CD4-positive, alpha-beta memory T cell (primary cell): ENCODE data around the gene FCHO2. TPM values are rescaled to one million over a fixed set of nuclear protein-coding genes. Genes with fewer than 3 reads are reported as not detected.

Experiments
- CTCF ChIA-PET: fragments of 350-600 bp; sonication (Branson Sonifier 250); formaldehyde crosslinking; loops from one replicate; lab custom pipeline; 2021; ENCODE audit warnings: inconsistent platforms; ENCODE audit not compliant: partially characterized antibody; lab: Charles Lee
- POLR2A ChIA-PET: fragments of 350-600 bp; sonication (Branson Sonifier 250); formaldehyde crosslinking; loops from one replicate; lab custom pipeline; 2021; ENCODE audit not compliant: partially characterized antibody; lab: Charles Lee
- DNase-seq, 5 donors: peaks; one replicate each; pipeline versions ENCODE4 v3.0.0 to v3.0.0-alpha.2; 2020 to 2022; ENCODE audit warnings: mixed read lengths in 1 of 5
- H3K27ac ChIP-seq: one replicate; pipeline ENCODE4 v1.7.0; 2013; ENCODE audit warnings: low read depth, low read length
- H3K27me3 ChIP-seq: 2 replicates; pipeline ENCODE4 v1.7.0; 2013; ENCODE audit warnings: mild to moderate bottlenecking, low read length, moderate library complexity; ENCODE audit not compliant: insufficient read depth
- H3K36me3 ChIP-seq: 2 replicates; pipeline ENCODE4 v1.7.0; 2013; ENCODE audit warnings: mild to moderate bottlenecking, low read length, moderate library complexity; ENCODE audit not compliant: insufficient read depth
- H3K4me1 ChIP-seq: 2 replicates; pipeline ENCODE4 v1.7.0; 2013; ENCODE audit warnings: mild to moderate bottlenecking, low read length, moderate library complexity; ENCODE audit not compliant: insufficient read depth
- H3K4me3 ChIP-seq, 2 donors: one replicate each; pipeline ENCODE4 v1.7.0; 2013; ENCODE audit warnings: low read length in 2 of 2, mild to moderate bottlenecking in 1 of 2
- H3K9me3 ChIP-seq, 2 donors: one replicate each; pipeline ENCODE4 v1.7.0; 2013; ENCODE audit warnings: low read length in 2 of 2, control low read depth in 1 of 2; ENCODE audit not compliant: control insufficient read depth in 1 of 2
- H3K27ac Mint-ChIP-seq, 7 donors: one replicate each; pipeline ENCODE4 v1.8.0; 2020 to 2021; ENCODE audit warnings: mixed read lengths in 7 of 7, mild to moderate bottlenecking in 6 of 7, inconsistent platforms in 3 of 7, moderate library complexity in 3 of 7
- H3K27me3 Mint-ChIP-seq, 2 donors: one replicate each; pipeline ENCODE4 v1.8.0; 2020 to 2021; ENCODE audit warnings: mixed read lengths in 2 of 2
- H3K36me3 Mint-ChIP-seq, 2 donors: one replicate each; pipeline ENCODE4 v1.8.0; 2020 to 2021; ENCODE audit warnings: mixed read lengths in 2 of 2, inconsistent platforms in 1 of 2, mild to moderate bottlenecking in 1 of 2
- H3K4me1 Mint-ChIP-seq, 4 donors: one replicate each; pipeline ENCODE4 v1.8.0; 2020 to 2021; ENCODE audit warnings: mixed read lengths in 4 of 4, mild to moderate bottlenecking in 1 of 4
- H3K4me3 Mint-ChIP-seq, 8 donors: one replicate each; pipeline ENCODE4 v1.8.0; 2020 to 2021; ENCODE audit warnings: mixed read lengths in 8 of 8, mild to moderate bottlenecking in 7 of 8, moderate library complexity in 6 of 8, inconsistent platforms in 3 of 8
- H3K9me3 Mint-ChIP-seq, 8 donors: one replicate each; pipeline ENCODE4 v1.8.0; 2020 to 2021; ENCODE audit warnings: mixed read lengths in 8 of 8, mild to moderate bottlenecking in 5 of 8, inconsistent platforms in 3 of 8, moderate library complexity in 1 of 8
- intact Hi-C: fragments of 100-400 bp; cut with micrococcal nuclease; formaldehyde crosslinking; loops from one replicate; pipeline ENCODE4 v1.15.1; 2023
- polyA plus RNA-seq, 2 donors: library from polyadenylated mRNA; unstranded; fragments of 300-500 nt; fragmentation: Illumina TruSeq; gene quantifications; one replicate each; pipeline ENCODE4 v1.2.3, GENCODE V29; 2021
- total RNA-seq, 2 experiments: library from RNA; stranded (reverse); gene quantifications; one replicate each; pipeline ENCODE4 v1.2.3, GENCODE V29; 2021

FCHO2 gene
- total and polyA plus RNA-seq, 4 experiments from 2014 or later: 1.4 to 6.3 (median 4.3) TPM

GRCh38 chr5:73094415-73094814 lies 138.6 kb downstream of the FCHO2 start:
- Histone ChIP-seq H3K9me3 (no peaks in the 10 kb centered on the region), H3K27ac (no peak overlapping the region), H3K4me1 (no peaks in the 10 kb centered on the region), H3K4me3 (no peak overlapping the region), H3K27me3 (no peaks in the 10 kb centered on the region), H3K36me3 (no peaks in the 10 kb centered on the region)
- H3K9me3 Mint-ChIP-seq: peaks cover 0 to 10% (median 0%) of the 10 kb centered on the region in 8 donors
- no peaks in the 10 kb centered on the region for H3K27me3 Mint-ChIP-seq
- ChIA-PET POLR2A (no interaction called here), CTCF (interaction anchor here (1.5 kb wide), 1 partner anchor 11 kb away, joined by 5 read pairs; no protein-coding TSS in a partner anchor)
- DNase-seq: no peak
- H3K36me3 Mint-ChIP-seq: peaks cover 0 to 3% of the 10 kb centered on the region in 2 donors
- no peak overlapping the region for H3K27ac Mint-ChIP-seq
- no peak overlapping the region for H3K4me3 Mint-ChIP-seq
- H3K4me1 Mint-ChIP-seq: peaks cover 0 to 1% (median 0%) of the 10 kb centered on the region in 4 donors
- intact Hi-C loops: no loop called here

DNA sequence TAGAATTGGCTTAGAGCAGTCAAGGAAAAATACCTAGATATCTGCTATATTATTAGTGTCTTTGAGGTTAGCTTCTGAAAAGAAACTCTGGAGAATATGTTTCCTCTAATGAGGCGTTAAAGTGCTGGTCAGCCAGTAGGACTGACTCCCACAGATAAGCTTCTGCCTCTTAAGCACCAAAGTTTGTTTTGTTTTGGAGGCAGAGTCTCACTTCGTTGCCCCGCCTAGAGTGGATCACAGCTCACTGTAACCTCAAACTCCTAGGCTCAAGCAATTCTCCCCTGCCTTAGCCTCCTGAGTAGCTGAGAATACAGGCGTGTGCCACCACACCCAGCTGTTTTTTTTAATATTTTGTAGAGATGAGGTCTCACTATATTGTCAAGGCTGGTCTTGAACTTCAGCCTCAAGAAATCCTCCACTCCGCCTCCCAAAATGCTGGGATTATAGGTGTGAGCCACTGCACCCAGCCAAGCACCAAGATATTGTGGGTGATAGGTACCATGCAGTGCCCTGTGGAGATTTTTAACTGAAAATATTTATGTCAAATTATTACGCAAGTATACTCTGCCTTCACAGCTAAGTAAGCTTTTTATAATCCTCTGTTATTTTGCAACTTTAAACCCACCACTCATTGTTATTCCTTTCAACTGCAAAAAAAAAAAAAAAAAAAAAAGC lies 139.9 kb downstream of the FCHO2 start:
- H3K36me3 ChIP-seq: no peaks in the 10 kb centered on the region
- Mint-ChIP-seq H3K36me3 (peaks cover 0 to 3% of the 10 kb centered on the region in 2 donors), H3K4me1 (peaks cover 0 to 1% (median 0%) of the 10 kb centered on the region in 4 donors), H3K4me3 (no peak overlapping the region), H3K9me3 (peaks cover 0 to 10% (median 0%) of the 10 kb centered on the region in 8 donors), H3K27ac (no peak overlapping the region), H3K27me3 (peaks cover 2 to 3% of the 10 kb centered on the region in 2 donors)
- DNase-seq: no peak
- intact Hi-C loops: no loop called here
- H3K4me3 ChIP-seq: no peak overlapping the region
- no peak overlapping the region for H3K27ac ChIP-seq
- ChIA-PET CTCF (interaction anchor here (1.5 kb wide), 1 partner anchor 12 kb away, joined by 5 read pairs; no protein-coding TSS in a partner anchor), POLR2A (no interaction called here)
- H3K4me1 ChIP-seq: no peaks in the 10 kb centered on the region
- H3K9me3 ChIP-seq: no peaks in the 10 kb centered on the region
- no peaks in the 10 kb centered on the region for H3K27me3 ChIP-seq

GRCh38 chr5:73096239-73096575 lies 140.4 kb downstream of the FCHO2 start:
- peaks cover 0 to 10% (median 0%) of the 10 kb centered on the region in 8 donors for H3K9me3 Mint-ChIP-seq
- no peak overlapping the region for H3K27ac ChIP-seq
- H3K4me1 Mint-ChIP-seq: peaks cover 0 to 1% (median 0%) of the 10 kb centered on the region in 4 donors
- H3K9me3 ChIP-seq: no peaks in the 10 kb centered on the region
- no peak for DNase-seq
- H3K4me3 ChIP-seq: no peak overlapping the region
- intact Hi-C loops: no loop called here
- H3K4me1 ChIP-seq: no peaks in the 10 kb centered on the region
- peak overlapping the region in 1 of 7 donors; percentile 11 for H3K27ac Mint-ChIP-seq
- no peaks in the 10 kb centered on the region for H3K36me3 ChIP-seq
- H3K36me3 Mint-ChIP-seq: peaks cover 0 to 3% of the 10 kb centered on the region in 2 donors
- CTCF ChIA-PET: no interaction called here
- H3K27me3 Mint-ChIP-seq: peaks cover 2 to 3% of the 10 kb centered on the region in 2 donors
- H3K27me3 ChIP-seq: no peaks in the 10 kb centered on the region
- H3K4me3 Mint-ChIP-seq: no peak overlapping the region
- POLR2A ChIA-PET: no interaction called here

DNA sequence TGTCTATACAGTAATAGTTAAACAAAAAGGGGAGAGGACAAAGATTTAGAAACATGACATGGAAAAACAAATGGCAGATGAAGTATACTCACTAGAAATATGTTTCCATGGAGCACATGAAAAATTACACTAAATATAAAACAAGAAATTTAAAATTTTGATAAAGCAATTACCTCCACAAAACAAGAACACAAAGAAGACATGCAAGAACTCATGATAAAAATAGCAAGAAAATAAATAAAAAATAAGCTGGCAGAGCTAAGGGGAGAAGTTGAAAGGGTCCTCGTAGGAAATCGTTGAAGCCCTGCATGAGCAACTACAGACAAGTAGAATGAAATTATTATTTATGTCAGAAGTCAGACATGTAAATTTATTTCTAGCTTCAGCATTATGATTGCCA lies 141.9 kb downstream of the FCHO2 start:
- no peaks in the 10 kb centered on the region for H3K27me3 ChIP-seq

GRCh38 chr5:73100109-73100508 lies 144.3 kb downstream of the FCHO2 start:
- H3K4me3 ChIP-seq: no peak overlapping the region
- no peaks in the 10 kb centered on the region for H3K27me3 ChIP-seq
- CTCF ChIA-PET: interaction anchor here (1.7 kb wide), 1 partner anchor 10 kb away, joined by 3 read pairs; no protein-coding TSS in a partner anchor

More for the DNA sequence above, 141.9 kb downstream of the FCHO2 start:
- no peaks in the 10 kb centered on the region for H3K4me1 ChIP-seq
- intact Hi-C loops: no loop called here
- no peak for DNase-seq
- no peaks in the 10 kb centered on the region for H3K36me3 Mint-ChIP-seq
- H3K9me3 Mint-ChIP-seq: peaks cover 0 to 10% (median 0%) of the 10 kb centered on the region in 8 donors
- H3K27ac ChIP-seq: no peak overlapping the region
- H3K27me3 Mint-ChIP-seq: peaks cover 2 to 3% of the 10 kb centered on the region in 2 donors
- H3K4me3 Mint-ChIP-seq: no peak overlapping the region
- H3K36me3 ChIP-seq: no peaks in the 10 kb centered on the region
- H3K4me1 Mint-ChIP-seq: peaks cover 0 to 1% (median 0%) of the 10 kb centered on the region in 4 donors
- POLR2A ChIA-PET: no interaction called here
- H3K9me3 ChIP-seq: no peaks in the 10 kb centered on the region
- CTCF ChIA-PET: no interaction called here
- no peak overlapping the region for H3K4me3 ChIP-seq
- no peak overlapping the region for H3K27ac Mint-ChIP-seq

DNA sequence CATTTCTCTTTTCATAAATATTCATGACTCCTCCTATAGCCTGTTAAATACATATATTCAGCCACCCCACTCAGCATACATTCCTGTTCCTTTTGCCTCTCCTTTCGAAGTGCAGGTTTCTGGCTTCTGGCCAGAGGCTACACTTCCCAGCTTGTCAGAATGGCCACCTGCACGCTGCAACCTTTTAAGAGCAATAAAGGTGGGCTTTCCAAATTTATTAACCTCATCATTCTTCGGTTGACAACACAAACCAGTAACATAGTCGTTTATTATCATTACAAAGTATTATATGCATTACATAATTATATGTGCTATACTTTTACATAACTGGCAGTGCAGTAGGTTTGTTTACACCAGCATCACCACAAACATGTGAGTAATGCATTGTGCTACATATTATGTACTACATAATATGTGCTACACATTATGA lies 148.0 kb downstream of the FCHO2 start:
- H3K4me3 ChIP-seq: no peak overlapping the region
- intact Hi-C loops: no loop called here
- ChIA-PET POLR2A (no interaction called here), CTCF (no interaction called here)
- H3K27ac Mint-ChIP-seq: peak overlapping the region in 1 of 7 donors; percentile 31
- no peaks in the 10 kb centered on the region for H3K4me1 Mint-ChIP-seq
- no peak overlapping the region for H3K4me3 Mint-ChIP-seq
- no peaks in the 10 kb centered on the region for H3K36me3 ChIP-seq
- DNase-seq: no peak
- H3K27ac ChIP-seq: no peak overlapping the region
- no peaks in the 10 kb centered on the region for H3K4me1 ChIP-seq
- no peaks in the 10 kb centered on the region for H3K36me3 Mint-ChIP-seq
- H3K27me3 ChIP-seq: peaks cover 2% of the 10 kb centered on the region
- H3K27me3 Mint-ChIP-seq: peaks cover 9 to 17% of the 10 kb centered on the region in 2 donors
- H3K9me3 ChIP-seq: no peaks in the 10 kb centered on the region
- peaks cover 0 to 6% (median 0%) of the 10 kb centered on the region in 8 donors for H3K9me3 Mint-ChIP-seq

More at GRCh38 chr5:73100109-73100508, 144.3 kb downstream of the FCHO2 start:
- intact Hi-C loops: no loop called here
- Mint-ChIP-seq H3K36me3 (no peaks in the 10 kb centered on the region), H3K4me1 (peaks cover 0 to 1% (median 0%) of the 10 kb centered on the region in 4 donors), H3K27me3 (peaks cover 2 to 5% of the 10 kb centered on the region in 2 donors), H3K9me3 (peaks cover 0 to 10% (median 2%) of the 10 kb centered on the region in 8 donors), H3K4me3 (no peak overlapping the region), H3K27ac (no peak overlapping the region)
- Histone ChIP-seq H3K4me1 (no peaks in the 10 kb centered on the region), H3K27ac (no peak overlapping the region), H3K9me3 (no peaks in the 10 kb centered on the region), H3K36me3 (no peaks in the 10 kb centered on the region)
- POLR2A ChIA-PET: no interaction called here
- no peak for DNase-seq

GRCh38 chr5:73104326-73104725 lies 148.5 kb downstream of the FCHO2 start:
- CTCF ChIA-PET: no interaction called here
- H3K27ac Mint-ChIP-seq: no peak overlapping the region

More at GRCh38 chr5:73104326-73104725, 148.5 kb downstream of the FCHO2 start:
- Mint-ChIP-seq H3K9me3 (peaks cover 0 to 6% (median 0%) of the 10 kb centered on the region in 8 donors), H3K4me1 (no peaks in the 10 kb centered on the region), H3K4me3 (no peak overlapping the region), H3K27me3 (peaks cover 9 to 18% of the 10 kb centered on the region in 2 donors), H3K36me3 (no peaks in the 10 kb centered on the region)
- Histone ChIP-seq H3K27ac (no peak overlapping the region), H3K27me3 (peaks cover 6% of the 10 kb centered on the region), H3K36me3 (no peaks in the 10 kb centered on the region), H3K4me3 (no peak overlapping the region), H3K9me3 (no peaks in the 10 kb centered on the region), H3K4me1 (no peaks in the 10 kb centered on the region)
- no peak for DNase-seq
- intact Hi-C loops: no loop called here
- POLR2A ChIA-PET: no interaction called here
